GM19238 (cell line): ENCODE data around the gene MNX1.

Experiments
- DNase-seq: peaks from one replicate; pipeline ENCODE4 v3.0.0; 2011; ENCODE audit warnings: low spot score; ENCODE audit not compliant: insufficient read length

MNX1 gene

DNA sequence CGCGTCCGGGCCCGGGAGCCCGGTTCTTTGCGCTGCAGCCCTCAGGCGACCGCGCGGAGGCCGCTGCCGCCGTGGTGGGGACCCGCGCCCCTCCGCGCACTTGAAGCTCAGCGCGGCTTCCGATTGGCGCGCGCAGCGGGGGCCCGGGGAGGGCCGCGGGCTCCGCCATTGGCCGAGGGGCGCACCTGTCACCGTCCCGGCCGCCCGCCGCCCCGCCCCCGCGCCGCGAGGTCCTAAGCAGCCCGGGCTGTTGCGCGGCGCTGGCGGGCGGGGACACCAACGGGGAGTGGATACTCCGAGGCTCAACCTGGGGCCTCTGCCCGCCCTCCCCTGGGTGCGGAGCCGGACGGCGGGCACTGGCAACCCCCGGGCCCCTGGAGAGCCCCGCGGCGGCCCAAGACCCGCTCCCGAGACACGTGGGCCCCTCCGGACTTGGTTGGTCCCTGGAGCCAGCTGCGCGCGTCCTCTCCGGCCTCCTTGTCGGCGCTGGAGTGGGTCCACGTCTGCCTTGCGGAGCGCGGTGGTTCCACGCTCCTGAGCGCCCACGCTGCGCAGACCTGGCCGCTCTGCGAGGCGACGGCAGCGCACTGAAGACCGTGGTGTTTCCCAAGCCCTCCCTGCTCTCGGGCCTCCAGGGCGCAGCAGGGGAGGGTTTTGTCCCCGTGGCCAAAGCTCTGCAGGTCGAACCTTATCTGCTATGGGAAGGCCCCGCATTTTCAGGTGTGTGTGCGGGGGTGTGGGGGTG, at the start of gene MNX1:
Gene MNX1, minus strand, starts transcription at position 76 of the 745 bp plus-strand sequence. CDS start 313 bp downstream, outside the sequence.
- DNase-seq, result peak; percentile 97

DNA sequence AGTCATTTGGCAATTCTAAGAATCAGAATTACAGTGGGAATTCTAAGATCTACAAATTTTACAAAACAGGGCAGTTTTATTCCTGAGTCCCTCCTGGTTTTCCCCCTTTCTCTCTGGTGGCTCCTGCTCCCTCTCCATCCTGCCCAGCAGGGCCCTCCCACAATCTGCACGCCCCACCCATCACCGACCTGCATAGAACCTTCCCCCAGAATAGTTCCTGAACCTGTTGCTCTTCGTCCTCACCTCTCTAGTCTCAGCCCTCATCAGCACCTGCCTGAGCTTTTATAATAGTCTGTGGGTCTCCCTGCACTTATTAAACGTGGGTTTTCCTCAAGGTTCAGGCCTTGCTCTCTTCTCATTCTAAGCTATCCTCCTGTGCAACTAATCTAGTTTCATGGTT, 49.1 kb upstream of the MNX1 start:
- no peak for DNase-seq

DNA sequence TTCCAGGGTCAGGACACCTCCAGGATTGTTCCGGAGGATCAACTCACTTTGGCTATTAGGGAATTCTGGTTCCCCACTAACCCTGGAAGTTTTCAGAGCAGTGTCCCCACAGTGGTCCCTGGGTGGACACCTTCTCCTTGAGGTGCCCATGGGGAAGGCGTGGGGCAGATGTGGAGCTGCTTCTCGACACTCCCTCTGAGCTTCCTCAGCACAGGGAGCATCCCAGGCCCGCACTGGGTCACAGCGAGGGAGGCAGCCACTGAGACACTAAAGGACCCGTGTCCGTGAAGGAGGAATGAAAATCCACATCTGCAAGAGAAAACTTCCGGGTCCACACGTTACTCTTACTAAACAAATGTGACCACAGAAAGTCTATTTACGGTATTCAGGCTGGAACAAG, 48.2 kb upstream of the MNX1 start:
- DNase-seq, result no peak

DNA sequence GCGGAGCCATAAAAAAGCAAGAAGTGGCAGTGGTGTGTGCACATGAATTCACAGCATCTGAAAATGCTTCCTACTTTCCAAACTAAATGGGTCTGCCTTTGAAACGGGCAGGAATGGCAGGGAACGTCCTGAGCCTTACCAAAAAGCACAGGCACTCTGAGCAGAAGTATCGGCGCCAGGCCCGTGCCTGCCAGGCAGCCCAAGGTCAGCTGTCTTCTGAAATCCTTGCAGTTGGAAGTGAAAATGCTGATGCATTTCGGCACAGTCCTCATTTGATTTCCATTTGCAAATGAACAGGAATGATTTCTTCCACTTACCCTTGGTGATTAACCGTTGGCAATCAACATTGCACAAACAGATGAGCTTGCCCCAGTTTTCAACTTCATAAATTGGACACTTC, 47.6 kb upstream of the MNX1 start:
- no peak for DNase-seq

DNA sequence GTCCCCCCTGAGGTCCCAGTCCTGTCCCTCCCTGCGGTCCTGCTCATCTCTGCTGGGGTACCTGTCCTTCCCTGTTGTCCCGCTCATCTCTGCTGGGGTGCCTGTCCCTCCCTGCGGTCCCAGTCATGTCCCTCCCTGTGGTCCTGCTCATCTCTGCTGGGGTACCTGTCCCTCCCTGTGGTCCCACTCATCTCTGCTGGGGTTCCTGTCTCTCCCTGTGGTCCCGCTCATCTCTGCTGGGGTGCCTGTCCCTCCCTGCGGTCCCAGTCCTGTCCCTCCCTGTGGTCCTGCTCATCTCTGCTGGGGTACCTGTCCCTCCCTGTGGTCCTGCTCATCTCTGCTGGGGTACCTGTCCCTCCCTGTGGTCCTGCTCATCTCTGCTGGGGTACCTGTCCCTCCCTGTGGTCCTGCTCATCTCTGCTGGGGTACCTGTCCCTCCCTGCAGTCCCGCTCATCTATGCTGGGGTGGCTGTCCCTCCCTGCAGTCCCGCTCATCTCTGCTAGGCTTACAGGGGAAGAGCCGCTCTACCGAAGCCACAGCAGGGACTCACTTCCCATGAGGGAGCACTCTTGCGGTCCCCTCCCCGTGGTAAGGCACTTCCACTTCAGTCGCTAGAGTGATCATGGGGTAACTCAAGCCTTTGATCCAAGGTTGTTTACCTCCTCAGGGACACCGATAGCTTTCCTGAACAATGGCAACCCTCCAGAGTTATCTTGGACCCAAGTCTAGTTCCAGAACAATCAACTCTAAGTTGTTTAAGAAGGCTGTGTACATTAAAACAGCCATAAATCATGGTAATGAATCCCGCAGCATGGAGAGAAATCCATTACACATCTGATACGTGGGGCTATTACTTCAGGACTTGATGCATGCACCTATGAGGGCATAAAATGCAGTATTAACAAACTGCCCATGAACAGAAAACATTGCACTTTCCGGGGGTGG, 46.8 kb upstream of the MNX1 start:
- DNase-seq, result no peak

DNA sequence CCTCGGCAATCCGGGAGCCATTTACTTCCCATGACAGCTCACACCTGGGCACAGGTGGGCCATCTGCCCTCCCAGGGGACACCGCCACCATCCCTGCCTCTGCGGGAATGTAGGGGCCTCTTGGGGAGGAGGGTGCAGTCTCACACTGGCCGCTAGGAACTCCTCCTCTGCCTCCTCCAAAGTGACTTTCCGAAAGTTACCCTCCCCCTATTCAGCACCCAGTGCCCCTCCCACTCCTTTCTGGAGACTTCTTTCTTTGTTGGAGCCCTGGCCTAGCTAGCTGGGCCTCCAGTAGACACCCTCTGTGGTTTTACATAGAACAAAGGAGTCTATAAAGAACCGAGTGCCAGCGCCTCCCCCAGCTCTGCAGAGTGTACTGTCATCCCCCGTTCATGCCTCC, 45.8 kb upstream of the MNX1 start:
- DNase-seq, result no peak

DNA sequence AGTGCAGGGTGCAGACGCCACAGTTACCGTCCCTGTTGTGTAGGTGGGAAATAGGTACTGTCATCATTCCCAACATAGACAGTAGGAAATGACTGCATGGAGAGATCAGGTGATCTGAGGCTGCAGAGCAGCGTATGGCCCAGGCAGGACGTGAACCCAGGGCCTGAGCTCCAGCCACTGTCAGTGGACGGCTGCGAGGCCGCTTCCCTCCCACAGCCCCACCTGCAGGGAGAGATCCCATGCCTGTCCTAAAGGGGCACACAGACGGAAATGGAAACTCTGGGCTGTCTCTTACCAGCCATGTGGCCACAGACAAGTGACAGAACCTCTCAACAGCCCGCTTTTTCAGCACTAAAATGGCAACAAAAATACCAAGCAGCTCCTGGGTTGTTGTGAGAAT, 44.5 kb upstream of the MNX1 start:
- DNase-seq, result no peak

DNA sequence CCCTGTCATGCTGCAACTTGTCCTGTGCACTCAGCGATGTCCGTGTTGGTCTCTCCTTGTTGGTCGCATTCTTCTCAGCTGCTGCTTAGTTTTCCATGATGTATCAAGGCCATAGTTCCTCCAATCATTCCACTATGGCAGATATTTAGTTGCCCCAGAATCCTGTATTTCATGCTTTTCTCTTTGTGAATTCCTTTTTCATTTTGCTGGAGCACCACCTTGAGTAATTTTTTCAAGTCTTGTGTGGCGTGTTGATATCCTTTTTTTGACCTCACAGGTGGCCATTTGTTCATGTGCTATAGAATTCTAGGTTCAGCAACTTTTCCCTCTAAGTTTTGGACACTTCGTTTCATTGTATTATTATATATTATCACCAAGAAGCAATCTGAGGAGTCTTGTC, 42.7 kb upstream of the MNX1 start:
- DNase-seq, result no peak

DNA sequence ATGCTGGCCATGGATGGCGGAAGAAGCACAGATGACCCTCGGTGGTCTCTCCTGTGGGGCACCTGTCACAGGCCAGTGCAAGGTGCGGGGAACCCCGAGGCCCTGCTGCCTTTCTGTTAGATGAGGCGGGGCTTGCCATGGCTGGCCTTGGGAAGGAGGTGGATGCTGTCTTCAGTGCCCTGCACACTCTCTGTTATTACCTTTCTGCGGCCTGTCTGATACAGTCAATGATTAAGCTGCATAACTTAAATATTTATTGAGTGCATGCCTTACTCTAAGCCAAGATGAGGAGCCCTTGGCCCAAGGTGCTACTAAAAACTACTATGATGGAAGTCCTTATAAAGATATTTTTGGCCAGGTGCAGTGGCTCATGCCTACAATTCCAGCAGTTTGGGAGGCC, 36.7 kb upstream of the MNX1 start:
- DNase-seq, result no peak

DNA sequence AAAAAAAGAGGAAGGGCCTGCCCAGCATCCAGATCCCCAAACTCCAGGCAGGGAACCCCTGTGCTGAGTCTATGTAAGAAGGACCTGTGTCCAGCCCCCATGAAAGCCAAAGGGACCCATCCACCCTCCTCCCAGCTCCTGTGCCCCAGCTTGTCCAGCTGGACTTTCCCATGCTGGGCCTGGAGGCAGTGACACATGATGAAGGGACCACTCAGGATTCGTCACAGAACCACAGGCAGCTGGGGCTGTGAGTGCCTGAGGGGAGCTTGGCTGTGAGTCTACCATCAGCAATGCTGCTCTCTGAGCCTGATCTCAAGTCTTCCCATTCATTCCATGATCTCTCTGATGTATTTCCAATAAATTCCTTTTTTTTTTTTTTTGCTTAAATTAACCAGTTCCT, 36.2 kb upstream of the MNX1 start:
- no peak for DNase-seq

DNA sequence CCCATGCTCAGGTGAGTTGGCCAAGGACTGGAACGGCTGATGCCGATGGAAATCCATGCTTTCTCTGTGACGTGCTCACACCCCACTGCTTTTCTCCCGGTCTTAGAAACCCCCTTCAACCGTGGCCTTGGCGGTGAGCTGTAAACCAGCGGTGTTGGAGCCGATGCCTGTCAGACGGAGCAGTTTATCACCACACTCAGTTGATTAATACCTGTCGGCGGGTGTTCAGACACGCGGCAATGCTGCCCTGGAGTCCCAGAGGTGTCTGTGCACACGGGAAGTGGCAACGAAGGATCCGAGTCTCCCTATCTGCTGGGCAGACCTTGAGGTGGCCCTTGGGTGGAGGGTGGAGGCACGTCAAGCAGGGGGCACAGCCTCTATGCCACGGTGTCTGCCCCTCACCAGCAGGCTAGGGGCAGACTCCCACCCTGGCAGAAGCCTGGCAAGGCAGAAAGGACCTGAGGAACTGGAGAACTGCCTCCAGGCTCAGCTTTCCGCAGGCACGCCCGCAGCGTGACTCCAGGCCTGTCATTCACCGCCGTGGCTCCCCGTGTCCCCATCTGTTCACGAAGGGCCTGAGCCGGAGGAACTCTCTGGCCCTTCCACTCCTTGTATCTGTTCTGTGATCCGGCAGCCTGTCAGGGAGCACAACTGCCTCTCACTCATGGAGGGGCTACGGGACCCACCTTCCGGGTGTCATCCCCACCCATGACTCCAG, 34.6 kb upstream of the MNX1 start:
- DNase-seq, result no peak

DNA sequence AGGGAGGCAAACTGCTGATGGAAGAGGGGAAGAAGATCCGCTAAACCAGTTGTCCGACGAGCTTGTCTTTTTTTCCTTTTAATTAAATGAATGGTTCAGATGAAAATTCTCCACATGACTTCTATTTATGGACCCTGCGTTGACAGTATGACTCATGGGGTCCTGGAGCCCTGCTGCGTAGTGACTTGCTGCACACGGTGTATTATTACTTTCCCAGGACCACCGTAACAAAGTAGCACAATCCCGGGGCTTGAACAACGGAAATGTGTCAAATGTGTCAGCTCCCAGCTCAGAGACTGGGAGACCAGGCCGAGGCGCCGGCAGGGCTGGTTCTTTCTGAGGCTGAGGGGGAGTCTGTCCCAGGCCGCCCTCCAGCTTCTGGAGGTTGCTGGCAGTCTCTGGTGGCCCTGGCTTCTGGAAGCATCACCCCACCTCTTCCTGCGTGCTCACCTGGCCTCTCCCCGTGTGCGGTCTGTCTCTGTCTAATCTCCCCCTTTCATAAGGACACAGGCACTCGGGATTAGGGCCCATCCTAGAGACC, 33.8 kb upstream of the MNX1 start:
- no peak for DNase-seq

DNA sequence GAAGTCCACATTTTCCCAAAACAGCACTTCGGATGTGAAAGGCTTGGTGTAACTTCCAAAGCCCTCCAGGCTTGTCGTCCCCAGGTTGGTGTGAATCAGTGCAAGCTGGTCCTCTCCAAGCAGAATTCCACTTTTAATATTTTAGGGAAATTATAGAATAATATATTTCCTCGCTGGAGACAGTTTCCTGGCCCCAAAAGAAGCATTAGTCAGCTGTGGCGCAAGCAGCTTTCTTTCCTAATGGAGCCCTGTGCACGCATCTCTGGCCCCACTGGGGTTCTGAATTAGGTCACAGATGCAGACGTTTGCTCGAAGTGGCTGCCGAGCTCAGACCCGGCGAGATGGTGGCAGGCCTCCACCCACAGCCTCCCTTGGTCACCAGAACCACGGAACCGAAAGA, 33.3 kb upstream of the MNX1 start:
- no peak for DNase-seq

DNA sequence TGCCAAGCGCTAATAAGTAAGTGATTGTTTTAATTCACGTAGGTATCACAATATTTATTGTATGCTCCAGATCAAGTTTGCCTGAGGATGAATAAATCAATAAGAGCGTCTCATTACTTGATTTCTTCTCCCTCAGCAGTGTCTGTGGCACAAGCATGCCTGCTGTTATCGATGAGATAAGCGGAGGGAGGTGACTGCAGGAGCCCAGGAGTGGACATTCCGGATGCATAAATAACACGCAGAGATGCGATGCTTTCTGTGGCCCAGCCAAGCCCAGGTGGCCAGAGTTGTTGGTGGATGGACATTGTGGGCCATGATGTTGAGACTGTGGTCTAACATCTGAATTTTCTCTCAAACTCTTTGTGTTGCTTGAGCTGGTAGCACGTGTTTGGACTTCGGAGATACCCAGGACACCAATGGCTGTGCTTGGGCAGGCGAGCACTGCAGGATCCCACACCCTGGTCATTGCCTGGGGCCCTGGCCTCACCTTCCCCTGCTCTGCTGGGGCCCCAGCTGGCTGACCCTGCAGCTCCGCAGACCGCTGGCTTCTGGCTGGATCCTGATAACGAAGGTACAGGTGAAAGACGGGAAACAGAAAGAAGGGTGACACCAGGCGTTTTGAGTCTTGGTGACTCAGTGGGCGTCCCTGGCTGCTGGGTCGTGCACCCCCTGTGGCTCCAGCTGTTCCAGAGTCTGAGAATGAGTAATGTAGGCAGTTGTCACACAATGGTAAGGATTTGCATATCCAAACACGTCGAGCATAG, 31.2 kb upstream of the MNX1 start:
- no peak for DNase-seq

DNA sequence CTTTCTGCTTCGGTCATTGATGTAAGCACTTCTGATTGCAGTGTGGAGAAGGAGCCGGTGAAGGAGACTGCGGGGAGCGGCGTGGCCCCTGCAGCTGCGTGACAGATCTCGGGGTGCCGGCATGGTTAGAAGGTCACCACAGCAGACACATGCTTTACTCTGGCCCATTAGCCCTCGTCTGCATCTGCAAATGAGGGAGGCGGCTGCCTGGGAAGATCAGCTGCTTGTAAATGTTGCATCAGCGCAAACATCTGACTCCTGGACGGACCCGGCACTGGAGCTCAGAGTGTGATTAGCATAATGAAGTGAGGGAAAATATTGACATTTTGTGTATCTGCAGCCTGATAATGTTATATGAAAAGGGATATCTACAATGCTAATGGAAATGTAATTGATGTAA, 30.5 kb upstream of the MNX1 start:
- no peak for DNase-seq

DNA sequence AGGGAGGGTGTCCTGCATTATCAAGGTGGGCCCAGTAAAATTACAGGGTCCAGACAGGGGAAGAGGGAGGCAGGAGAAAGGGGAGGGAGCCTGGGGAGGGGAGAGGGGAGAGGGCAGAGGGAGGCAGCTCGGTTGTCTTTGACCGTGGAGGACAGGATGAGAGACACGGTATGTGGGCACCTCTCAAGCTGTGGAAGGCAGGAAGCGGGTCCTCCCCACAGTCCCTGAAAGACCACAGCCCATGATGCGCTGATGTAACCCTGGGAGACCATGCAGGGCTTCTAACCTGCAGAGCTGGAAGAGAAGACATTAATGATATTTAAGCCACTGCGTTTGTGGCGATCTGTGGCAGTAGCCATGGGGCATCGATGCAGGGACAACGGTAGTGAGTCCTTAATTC, 27.2 kb upstream of the MNX1 start:
- no peak for DNase-seq

DNA sequence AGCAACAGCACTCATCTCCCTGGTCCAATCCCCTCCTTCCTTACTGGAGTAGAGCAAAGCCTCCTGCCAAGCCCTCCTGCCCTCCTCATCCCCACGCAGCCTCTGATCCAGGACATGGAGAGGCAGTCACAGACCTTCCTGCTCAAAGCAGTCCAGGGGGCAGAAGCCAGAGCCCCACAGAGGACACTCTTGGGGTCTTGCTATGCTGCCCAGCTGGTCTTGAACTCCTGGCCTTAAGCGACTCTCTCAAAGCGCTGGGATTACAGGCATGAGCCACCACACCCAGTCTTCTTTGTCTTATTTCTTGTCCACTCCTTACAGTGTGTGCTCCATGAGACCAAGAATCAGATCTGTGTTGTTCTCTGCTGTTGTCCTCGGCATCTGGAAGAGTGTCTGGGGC, 26.6 kb upstream of the MNX1 start:
- no peak for DNase-seq

DNA sequence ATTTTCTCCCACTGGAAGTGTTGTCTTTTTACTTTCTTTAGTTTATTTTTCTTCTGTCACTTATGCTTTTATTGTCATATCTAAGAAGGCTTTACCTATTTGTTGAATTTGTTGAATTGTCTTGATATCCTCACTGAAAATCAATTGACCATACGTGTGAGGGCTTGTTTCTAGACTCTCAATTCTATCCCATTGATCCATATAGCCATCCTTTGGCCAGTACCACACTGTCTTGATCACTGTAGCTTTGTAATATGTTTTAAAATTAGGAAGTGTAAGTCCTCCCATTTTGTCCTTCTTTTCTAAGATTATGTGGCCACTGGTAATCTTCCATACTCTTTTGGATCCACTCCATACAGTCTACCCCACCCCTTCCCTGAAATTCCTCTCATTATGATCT, 25.5 kb upstream of the MNX1 start:
- no peak for DNase-seq

DNA sequence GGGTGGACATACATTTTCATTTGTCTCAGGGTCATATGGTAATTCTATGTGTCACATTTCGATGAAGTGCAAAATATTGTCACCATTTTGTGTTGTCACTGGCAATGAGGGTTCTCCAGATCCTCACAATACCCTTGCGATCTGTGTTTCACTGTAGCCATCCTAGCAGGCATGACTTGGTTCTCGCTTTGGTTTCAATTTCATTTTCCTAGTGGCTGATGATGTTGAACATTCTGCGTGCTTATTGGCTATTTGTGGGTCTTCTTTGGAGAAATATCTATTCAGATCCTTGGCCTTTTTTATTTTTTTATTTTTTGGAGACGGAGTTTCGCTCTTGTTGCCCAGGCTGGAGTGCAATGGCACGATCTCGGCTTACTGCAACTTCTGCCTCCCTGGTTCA, 24.8 kb upstream of the MNX1 start:
- no peak for DNase-seq

DNA sequence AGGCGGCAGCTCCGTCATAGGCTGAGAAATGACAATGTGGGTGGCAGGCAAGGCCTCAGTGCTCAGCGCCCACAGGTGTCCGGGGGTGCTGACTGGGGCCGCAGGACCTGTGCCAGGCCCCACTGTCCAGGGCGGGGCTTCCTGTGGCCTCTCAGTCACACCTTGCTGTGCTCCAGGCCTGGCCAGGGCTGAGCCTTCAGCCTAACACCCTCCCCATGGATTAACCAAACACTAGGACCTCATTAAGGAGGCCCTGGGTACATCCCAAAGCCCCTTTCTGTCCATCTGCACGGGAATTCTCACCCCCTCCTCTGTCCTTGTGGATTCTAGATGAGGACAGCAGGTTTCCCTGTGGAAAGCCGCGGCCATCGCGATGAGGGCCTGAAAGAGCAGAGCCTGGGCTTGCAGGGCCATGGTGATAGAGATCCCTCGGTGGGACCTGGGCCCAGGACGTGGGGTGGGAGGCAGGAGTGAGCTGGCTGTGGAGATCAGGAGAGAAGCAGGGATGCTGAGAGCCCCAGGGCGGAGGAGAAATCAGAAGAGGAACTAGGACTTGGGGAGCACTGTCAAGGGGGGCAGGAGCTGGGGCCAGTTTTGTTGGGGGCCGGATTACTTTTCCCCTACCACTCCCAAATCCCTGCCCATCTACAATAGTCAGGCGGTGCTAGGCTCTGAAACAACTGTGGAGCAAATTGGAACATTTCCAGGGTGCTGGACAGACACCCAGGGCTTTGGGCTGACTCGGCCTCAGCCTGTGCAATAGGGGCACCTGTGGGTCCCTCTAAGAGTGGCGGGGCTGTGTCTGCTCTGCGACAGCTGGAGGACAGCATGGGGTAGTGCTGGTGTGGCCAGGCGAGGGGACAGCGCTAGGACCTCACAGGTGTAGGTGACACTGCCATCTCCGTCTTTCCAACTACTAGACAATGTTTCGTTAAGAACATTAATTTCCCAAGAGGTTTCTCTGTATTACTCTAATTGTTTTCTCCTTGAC, 23.3 kb upstream of the MNX1 start:
- DNase-seq, result no peak
